ENCODE results near the gene ANXA8.
"Not testable (repeated sequence)": the region's sequence is repeated elsewhere in the genome, so short reads cannot be mapped to it uniquely, and the experiment has no call there.

DNA sequence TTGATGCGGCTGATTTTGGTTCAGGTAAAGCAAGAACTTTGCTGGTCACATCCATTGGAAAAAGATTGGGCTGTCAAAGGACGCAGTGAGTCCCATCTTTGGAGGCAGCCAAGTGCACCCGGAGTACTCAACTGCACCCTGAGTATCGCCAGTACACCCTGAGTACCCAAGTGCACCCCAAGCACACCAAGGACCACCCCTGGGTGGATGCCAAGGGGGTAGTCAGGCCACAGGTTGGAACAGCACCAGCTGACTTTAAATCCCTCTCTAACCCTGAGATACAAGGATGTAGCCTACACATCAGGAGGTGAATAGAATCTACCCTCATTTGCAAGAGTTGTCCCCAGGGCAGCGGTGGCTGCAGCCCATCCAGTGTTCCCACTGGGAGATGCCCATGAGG, 16.5 kb downstream of the ANXA8 start:
- TF ChIP-seq HOXA7 (CRISPR knock-in tag; IDR thresholded peaks at IDR 0.05); RXRA (CRISPR knock-in tag; IDR thresholded peaks at IDR 0.05); ZBTB3 (CRISPR knock-in tag; IDR thresholded peaks at IDR 0.05; ENCODE audit: borderline replicate concordance, low read depth); HNRNPL (IDR thresholded peaks at IDR 0.05; ENCODE audit: low read depth, low read length); SOX5 (CRISPR knock-in tag; IDR thresholded peaks at IDR 0.05; ENCODE audit: borderline replicate concordance); POLR2AphosphoS5 (IDR thresholded peaks at IDR 0.05; ENCODE audit: low read depth, low read length); CAMTA2 (CRISPR knock-in tag; IDR thresholded peaks at IDR 0.05; ENCODE audit: borderline replicate concordance); ZFAT (CRISPR knock-in tag; conservative IDR thresholded peaks at IDR 0.05); YY1 (IDR thresholded peaks at IDR 0.05; ENCODE audit: insufficient read depth, insufficient replicate concordance, low read depth, low read length); MAZ (IDR thresholded peaks at IDR 0.05; ENCODE audit: borderline replicate concordance, low read depth, low read length); MAZ (CRISPR knock-in tag; IDR thresholded peaks at IDR 0.05; ENCODE audit: low read depth): not testable (repeated sequence)
- TF ChIP-seq, protein P1, sequence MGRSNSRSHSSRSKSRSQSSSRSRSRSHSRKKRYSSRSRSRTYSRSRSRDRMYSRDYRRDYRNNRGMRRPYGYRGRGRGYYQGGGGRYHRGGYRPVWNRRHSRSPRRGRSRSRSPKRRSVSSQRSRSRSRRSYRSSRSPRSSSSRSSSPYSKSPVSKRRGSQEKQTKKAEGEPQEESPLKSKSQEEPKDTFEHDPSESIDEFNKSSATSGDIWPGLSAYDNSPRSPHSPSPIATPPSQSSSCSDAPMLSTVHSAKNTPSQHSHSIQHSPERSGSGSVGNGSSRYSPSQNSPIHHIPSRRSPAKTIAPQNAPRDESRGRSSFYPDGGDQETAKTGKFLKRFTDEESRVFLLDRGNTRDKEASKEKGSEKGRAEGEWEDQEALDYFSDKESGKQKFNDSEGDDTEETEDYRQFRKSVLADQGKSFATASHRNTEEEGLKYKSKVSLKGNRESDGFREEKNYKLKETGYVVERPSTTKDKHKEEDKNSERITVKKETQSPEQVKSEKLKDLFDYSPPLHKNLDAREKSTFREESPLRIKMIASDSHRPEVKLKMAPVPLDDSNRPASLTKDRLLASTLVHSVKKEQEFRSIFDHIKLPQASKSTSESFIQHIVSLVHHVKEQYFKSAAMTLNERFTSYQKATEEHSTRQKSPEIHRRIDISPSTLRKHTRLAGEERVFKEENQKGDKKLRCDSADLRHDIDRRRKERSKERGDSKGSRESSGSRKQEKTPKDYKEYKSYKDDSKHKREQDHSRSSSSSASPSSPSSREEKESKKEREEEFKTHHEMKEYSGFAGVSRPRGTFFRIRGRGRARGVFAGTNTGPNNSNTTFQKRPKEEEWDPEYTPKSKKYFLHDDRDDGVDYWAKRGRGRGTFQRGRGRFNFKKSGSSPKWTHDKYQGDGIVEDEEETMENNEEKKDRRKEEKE (IDR thresholded peaks at IDR 0.05) = not testable (repeated sequence)
- TF ChIP-seq, protein P2, sequence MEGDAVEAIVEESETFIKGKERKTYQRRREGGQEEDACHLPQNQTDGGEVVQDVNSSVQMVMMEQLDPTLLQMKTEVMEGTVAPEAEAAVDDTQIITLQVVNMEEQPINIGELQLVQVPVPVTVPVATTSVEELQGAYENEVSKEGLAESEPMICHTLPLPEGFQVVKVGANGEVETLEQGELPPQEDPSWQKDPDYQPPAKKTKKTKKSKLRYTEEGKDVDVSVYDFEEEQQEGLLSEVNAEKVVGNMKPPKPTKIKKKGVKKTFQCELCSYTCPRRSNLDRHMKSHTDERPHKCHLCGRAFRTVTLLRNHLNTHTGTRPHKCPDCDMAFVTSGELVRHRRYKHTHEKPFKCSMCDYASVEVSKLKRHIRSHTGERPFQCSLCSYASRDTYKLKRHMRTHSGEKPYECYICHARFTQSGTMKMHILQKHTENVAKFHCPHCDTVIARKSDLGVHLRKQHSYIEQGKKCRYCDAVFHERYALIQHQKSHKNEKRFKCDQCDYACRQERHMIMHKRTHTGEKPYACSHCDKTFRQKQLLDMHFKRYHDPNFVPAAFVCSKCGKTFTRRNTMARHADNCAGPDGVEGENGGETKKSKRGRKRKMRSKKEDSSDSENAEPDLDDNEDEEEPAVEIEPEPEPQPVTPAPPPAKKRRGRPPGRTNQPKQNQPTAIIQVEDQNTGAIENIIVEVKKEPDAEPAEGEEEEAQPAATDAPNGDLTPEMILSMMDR (CRISPR knock-in tag; IDR thresholded peaks at IDR 0.05) = not testable (repeated sequence)
- TF ChIP-seq, protein P3, sequence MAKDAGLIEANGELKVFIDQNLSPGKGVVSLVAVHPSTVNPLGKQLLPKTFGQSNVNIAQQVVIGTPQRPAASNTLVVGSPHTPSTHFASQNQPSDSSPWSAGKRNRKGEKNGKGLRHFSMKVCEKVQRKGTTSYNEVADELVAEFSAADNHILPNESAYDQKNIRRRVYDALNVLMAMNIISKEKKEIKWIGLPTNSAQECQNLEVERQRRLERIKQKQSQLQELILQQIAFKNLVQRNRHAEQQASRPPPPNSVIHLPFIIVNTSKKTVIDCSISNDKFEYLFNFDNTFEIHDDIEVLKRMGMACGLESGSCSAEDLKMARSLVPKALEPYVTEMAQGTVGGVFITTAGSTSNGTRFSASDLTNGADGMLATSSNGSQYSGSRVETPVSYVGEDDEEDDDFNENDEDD (CRISPR knock-in tag; IDR thresholded peaks at IDR 0.05; ENCODE audit: borderline replicate concordance) = not testable (repeated sequence)
- TF ChIP-seq, protein P4, sequence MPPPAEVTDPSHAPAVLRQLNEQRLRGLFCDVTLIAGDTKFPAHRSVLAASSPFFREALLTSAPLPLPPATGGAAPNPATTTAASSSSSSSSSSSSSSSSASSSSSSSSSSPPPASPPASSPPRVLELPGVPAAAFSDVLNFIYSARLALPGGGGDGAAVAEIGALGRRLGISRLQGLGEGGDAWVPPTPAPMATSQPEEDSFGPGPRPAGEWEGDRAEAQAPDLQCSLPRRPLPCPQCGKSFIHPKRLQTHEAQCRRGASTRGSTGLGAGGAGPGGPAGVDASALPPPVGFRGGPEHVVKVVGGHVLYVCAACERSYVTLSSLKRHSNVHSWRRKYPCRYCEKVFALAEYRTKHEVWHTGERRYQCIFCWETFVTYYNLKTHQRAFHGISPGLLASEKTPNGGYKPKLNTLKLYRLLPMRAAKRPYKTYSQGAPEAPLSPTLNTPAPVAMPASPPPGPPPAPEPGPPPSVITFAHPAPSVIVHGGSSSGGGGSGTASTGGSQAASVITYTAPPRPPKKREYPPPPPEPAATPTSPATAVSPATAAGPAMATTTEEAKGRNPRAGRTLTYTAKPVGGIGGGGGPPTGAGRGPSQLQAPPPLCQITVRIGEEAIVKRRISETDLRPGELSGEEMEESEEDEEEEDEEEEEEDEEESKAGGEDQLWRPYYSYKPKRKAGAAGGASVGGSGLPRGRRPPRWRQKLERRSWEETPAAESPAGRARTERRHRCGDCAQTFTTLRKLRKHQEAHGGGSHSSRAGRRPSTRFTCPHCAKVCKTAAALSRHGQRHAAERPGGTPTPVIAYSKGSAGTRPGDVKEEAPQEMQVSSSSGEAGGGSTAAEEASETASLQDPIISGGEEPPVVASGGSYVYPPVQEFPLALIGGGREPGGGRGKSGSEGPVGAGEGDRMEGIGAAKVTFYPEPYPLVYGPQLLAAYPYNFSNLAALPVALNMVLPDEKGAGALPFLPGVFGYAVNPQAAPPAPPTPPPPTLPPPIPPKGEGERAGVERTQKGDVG (CRISPR knock-in tag; IDR thresholded peaks at IDR 0.05; ENCODE audit: borderline replicate concordance) = not testable (repeated sequence)
